SK-N-SH (cell line): ENCODE results near the gene CD81. TPM values are rescaled to one million over a fixed set of nuclear protein-coding genes. Genes with fewer than 3 reads are reported as not detected.

ENCODE experiments used
- CTCF ChIA-PET: fragments of 300-600, 350-600 bp; formaldehyde crosslinking; extraction: SDS; loops from one replicate; lab custom pipeline; 2021; lab: Yijun Ruan, JAX
- POLR2A ChIA-PET: fragments of 350-600 bp; sonication (Branson Sonifier 250); formaldehyde crosslinking; extraction: SDS; loops from one replicate; lab custom pipeline; 2020; ENCODE audit warnings: antibody characterized with exemption, inconsistent platforms; lab: Yijun Ruan, JAX
- DNase-seq: peaks from one replicate; pipeline ENCODE4 v3.0.0; 2012
- H2AFZ ChIP-seq: fragments of 200-600 bp; sonication (generic); 2 replicates; pipeline ENCODE4 v1.8.1; 2016; ENCODE audit warnings: antibody characterized with exemption, mild to moderate bottlenecking, low read depth
- H3F3A ChIP-seq: fragments of 200-600 bp; sonication (generic); replicated peaks from 2 replicates; pipeline ENCODE3; 2016; ENCODE audit warnings: antibody characterized with exemption, mild to moderate bottlenecking; ENCODE audit not compliant: insufficient read depth
- H3K27ac ChIP-seq, 2 experiments: fragments of 200-500 bp in 1 of 2; fragments of 200-600 bp in 1 of 2; sonication (Bioruptor generic) in 1 of 2; sonication (generic), shearing (Covaris generic) in 1 of 2; 2 replicates each; pipeline versions ENCODE4 v1.5.1 to v1.6.1; 2014 to 2016; ENCODE audit warnings: low read depth in 2 of 2, inconsistent platforms in 1 of 2, low read length in 1 of 2, mild to moderate bottlenecking in 1 of 2, mixed read lengths in 1 of 2
- H3K27me3 ChIP-seq: fragments of 200-600 bp; sonication (generic), shearing (Covaris generic); 2 replicates; pipeline ENCODE4 v1.6.1; 2016; ENCODE audit warnings: mixed run types; ENCODE audit not compliant: insufficient read depth
- H3K36me3 ChIP-seq, 2 experiments: fragments of 200-500 bp in 1 of 2; fragments of 200-600 bp in 1 of 2; sonication (Bioruptor generic) in 1 of 2; sonication (generic) in 1 of 2; replicated peaks in 1 of 2; 2 replicates each; pipeline versions ENCODE3 to v1.5.1; 2014 to 2016; ENCODE audit warnings: low read length in 1 of 2, mild to moderate bottlenecking in 1 of 2; ENCODE audit not compliant: insufficient read depth in 2 of 2, control insufficient read depth in 1 of 2
- H3K4me1 ChIP-seq, 2 experiments: fragments of 200-500 bp in 1 of 2; fragments of 200-600 bp in 1 of 2; sonication (Bioruptor generic) in 1 of 2; sonication (generic), shearing (Covaris generic) in 1 of 2; 2 replicates each; pipeline versions ENCODE4 v1.5.1 to v1.6.1; 2014 to 2016; ENCODE audit warnings: low read depth in 1 of 2, low read length in 1 of 2, mixed run types in 1 of 2; ENCODE audit not compliant: insufficient read depth in 2 of 2, control insufficient read depth in 1 of 2
- H3K4me2 ChIP-seq: fragments of 200-600 bp; sonication (generic), shearing (Covaris generic); 2 replicates; pipeline ENCODE4 v1.6.1; 2017; ENCODE audit warnings: mixed run types
- H3K4me3 ChIP-seq, 2 experiments: fragments of 200-500 bp in 1 of 2; fragments of 200-600 bp in 1 of 2; sonication (Bioruptor generic) in 1 of 2; sonication (generic), shearing (Covaris generic) in 1 of 2; 2 replicates each; pipeline versions ENCODE4 v1.5.1 to v1.8.1; 2014 to 2016; ENCODE audit warnings: low read depth in 2 of 2, inconsistent platforms in 1 of 2, low read length in 1 of 2, mild to moderate bottlenecking in 1 of 2, mixed read lengths in 1 of 2, moderate library complexity in 1 of 2
- H3K79me2 ChIP-seq: fragments of 200-600 bp; sonication (generic); 2 replicates; pipeline ENCODE4 v1.8.1; 2017; ENCODE audit warnings: mild to moderate bottlenecking; ENCODE audit not compliant: insufficient read depth
- H3K9ac ChIP-seq: fragments of 200-600 bp; sonication (generic); 2 replicates; pipeline ENCODE4 v1.6.1; 2017; ENCODE audit warnings: mixed run types
- H3K9me2 ChIP-seq: fragments of 200-600 bp; sonication (generic); 2 replicates; pipeline ENCODE4 v1.6.1; 2017; ENCODE audit warnings: mixed run types
- H3K9me3 ChIP-seq: fragments of 200-600 bp; sonication (generic); 2 replicates; pipeline ENCODE4 v1.6.1; 2017; ENCODE audit warnings: mixed run types, mild to moderate bottlenecking, moderate library complexity
- H4K20me1 ChIP-seq: fragments of 200-600 bp; sonication (generic); 2 replicates; pipeline ENCODE4 v1.6.1; 2017; ENCODE audit warnings: mild to moderate bottlenecking, mixed run types; ENCODE audit not compliant: insufficient read depth
- CHD2 ChIP-seq: fragments of 150-350 bp; IDR thresholded peaks from 2 replicates; pipeline ENCODE4 v1.6.1; 2018; ENCODE audit warnings: low read length; ENCODE audit not compliant: partially characterized antibody
- EP300 ChIP-seq, 2 experiments: IDR thresholded peaks; 2 replicates each; pipeline versions ENCODE4 v1.4.0 to v1.6.1; 2012; ENCODE audit warnings: borderline replicate concordance in 1 of 2, low read depth in 1 of 2, low read length in 1 of 2
- FOXJ3 ChIP-seq: sonication (generic); formaldehyde crosslinking; IDR thresholded peaks from 2 replicates; pipeline ENCODE4 v1.5.1; 2020; ENCODE audit warnings: mild to moderate bottlenecking, missing genetic modification reagents
- GABPA ChIP-seq: IDR thresholded peaks from 2 replicates; pipeline ENCODE4 v1.4.0; 2012; ENCODE audit warnings: low read depth, mild to moderate bottlenecking
- IRF3 ChIP-seq: fragments of 150-350 bp; IDR thresholded peaks from 2 replicates; pipeline ENCODE4 v1.6.1; 2016; ENCODE audit warnings: mild to moderate bottlenecking, low read depth, low read length
- MAX ChIP-seq: IDR thresholded peaks from 2 replicates; pipeline ENCODE4 v1.4.0; 2012; ENCODE audit warnings: low read depth
- NFIC ChIP-seq: IDR thresholded peaks from 2 replicates; pipeline ENCODE4 v1.4.0; 2012; ENCODE audit warnings: borderline replicate concordance
- RCOR1 ChIP-seq: fragments of 150-350 bp; IDR thresholded peaks from 2 replicates; pipeline ENCODE4 v1.6.1; 2017; ENCODE audit warnings: antibody characterized with exemption, low read length
- RXRA ChIP-seq: IDR thresholded peaks from 2 replicates; pipeline ENCODE4 v1.4.0; 2012; ENCODE audit warnings: low read depth, mild to moderate bottlenecking, borderline replicate concordance
- SIN3A ChIP-seq: IDR thresholded peaks from 2 replicates; pipeline ENCODE4 v1.6.1; 2012; ENCODE audit warnings: low read depth, mild to moderate bottlenecking, low read length, moderate library complexity, borderline replicate concordance
- YY1 ChIP-seq: IDR thresholded peaks from 2 replicates; pipeline ENCODE4 v1.4.0; 2012; ENCODE audit warnings: low read depth, mild to moderate bottlenecking
- WGBS: methylation state at CpG from one replicate; pipeline ENCODE4 v1.1.6; 2017; ENCODE audit warnings: low lambda C conversion rate; 5-methylcytosine and 5-hydroxymethylcytosine counted together
- polyA plus RNA-seq, 3 experiments: library from polyadenylated mRNA; depleted of rRNA; stranded (reverse); fragments of >200 nt; gene quantifications; 2 replicates each; pipeline ENCODE4 v1.2.3, GENCODE V29; 2012

CD81 gene
- polyA plus RNA-seq, 1 of the 3 experiments (the other 2 are of a cell fraction): 517 TPM

GRCh38 chr11:2423157-2424025 lies 46.3 kb downstream of the CD81 start:
- 48% methylated on average over 14 of the region's 26 CpGs for WGBS
- H3K9ac ChIP-seq: no peak overlapping the region
- H3K79me2 ChIP-seq: no peaks in the 10 kb centered on the region
- ChIA-PET CTCF (interaction anchor here (0.7 to 11.8 kb wide), 11 partner anchors 22 to 466 kb away, joined by 3 to 461 read pairs (median 6); partner anchors contain the start of genes C11orf21, CDKN1C, KCNQ1 and TSPAN32), POLR2A (no interaction called here)
- H3K4me3 ChIP-seq: no peak overlapping the region
- no peak for DNase-seq
- no peaks in the 10 kb centered on the region for H4K20me1 ChIP-seq
- H3K4me2 ChIP-seq: no peak overlapping the region
- H3K36me3 ChIP-seq: no peaks in the 10 kb centered on the region
- no peaks in the 10 kb centered on the region for H3K9me2 ChIP-seq
- TF ChIP-seq YY1: no peak
- no peak overlapping the region for H3K27ac ChIP-seq
- H2AFZ ChIP-seq: no peak overlapping the region
- H3F3A ChIP-seq: no peaks in the 10 kb centered on the region
- no peaks in the 10 kb centered on the region for H3K27me3 ChIP-seq
- no peaks in the 10 kb centered on the region for H3K9me3 ChIP-seq
- no peaks in the 10 kb centered on the region; a peak in 1 of 4 replicates for H3K4me1 ChIP-seq

- no peaks in the 10 kb centered on the region for H3K36me3 ChIP-seq
- ChIA-PET CTCF (interaction anchor here (1.0 to 11.8 kb wide), 7 partner anchors 24 to 465 kb away, joined by 3 to 461 read pairs (median 7); partner anchors contain the start of genes C11orf21, CDKN1C, TSPAN32 and TSSC4), POLR2A (no interaction called here)
- no peaks in the 10 kb centered on the region; a peak in 1 of 4 replicates for H3K4me1 ChIP-seq
- no peaks in the 10 kb centered on the region for H3K27me3 ChIP-seq
- H3K79me2 ChIP-seq: no peaks in the 10 kb centered on the region
- H3K4me2 ChIP-seq: no peak overlapping the region
- WGBS: 62% methylated on average over 9 of the region's 28 CpGs
- H3K27ac ChIP-seq: no peak overlapping the region
- no peak overlapping the region for H3K9ac ChIP-seq
- H2AFZ ChIP-seq: no peak overlapping the region
- no peaks in the 10 kb centered on the region for H3K9me3 ChIP-seq
- no peaks in the 10 kb centered on the region for H3K9me2 ChIP-seq
- no peak overlapping the region for H3K4me3 ChIP-seq
- no peak for DNase-seq
- TF ChIP-seq EP300 (IDR thresholded peaks at IDR 0.05; ENCODE audit: borderline replicate concordance in 1 of 2, low read depth in 1 of 2, low read length in 1 of 2): no peak
- no peak for TF ChIP-seq CHD2
- no peaks in the 10 kb centered on the region for H3F3A ChIP-seq
- H4K20me1 ChIP-seq: no peaks in the 10 kb centered on the region
Observed at GRCh38 chr11:2424811-2425495, 47.8 kb downstream of the CD81 start.

GRCh38 chr11:2425506-2425905 lies 48.4 kb downstream of the CD81 start:
- no peak for DNase-seq
- 28% methylated on average over 2 of the region's 8 CpGs for WGBS
- no peaks in the 10 kb centered on the region for H3K79me2 ChIP-seq
- no peaks in the 10 kb centered on the region for H3K9me3 ChIP-seq
- H3K36me3 ChIP-seq: no peaks in the 10 kb centered on the region
- no peak overlapping the region for H2AFZ ChIP-seq
- CTCF ChIA-PET: interaction anchor here (1.0 to 11.8 kb wide), 8 partner anchors 24 to 482 kb away, joined by 3 to 461 read pairs (median 6); partner anchors contain the start of genes C11orf21, CDKN1C, TSPAN32 and TSSC4
- no peaks in the 10 kb centered on the region; a peak in 1 of 4 replicates for H3K4me1 ChIP-seq
- no peak overlapping the region for H3K27ac ChIP-seq
- H4K20me1 ChIP-seq: no peaks in the 10 kb centered on the region
- no peak overlapping the region for H3K9ac ChIP-seq
- no peak overlapping the region for H3K4me3 ChIP-seq
- no peaks in the 10 kb centered on the region for H3K9me2 ChIP-seq
- H3K27me3 ChIP-seq: no peaks in the 10 kb centered on the region
- no peaks in the 10 kb centered on the region for H3F3A ChIP-seq
- TF ChIP-seq FOXJ3 (CRISPR knock-in tag): no peak
- TF ChIP-seq MAX: no peak
- TF ChIP-seq IRF3: no peak
- no peak for TF ChIP-seq NFIC
- no peak for TF ChIP-seq RCOR1
- TF ChIP-seq SIN3A: no peak
- TF ChIP-seq RXRA: no peak
- TF ChIP-seq GABPA: no peak
- H3K4me2 ChIP-seq: no peak overlapping the region
- POLR2A ChIA-PET: no interaction called here
